Tibial artery (tissue), 4 donors: Measurements from ENCODE around the gene TCEA2.

ENCODE experiments used
- DNase-seq, 2 donors: peaks; one replicate each; pipeline ENCODE4 v3.0.0-alpha.2; 2019
- H3K27ac ChIP-seq, 2 donors: fragments of 200-600 bp; sonication (generic) in 1 of 2; 1 replicate in 1 of 2; 2 replicates in 1 of 2; pipeline ENCODE4 v1.5.1; 2018 to 2019; ENCODE audit warnings: mild to moderate bottlenecking in 1 of 2
- H3K27me3 ChIP-seq, 2 donors: fragments of 200-600 bp; sonication (generic) in 1 of 2; one replicate each; pipeline versions ENCODE4 v1.5.1 to v1.6.0; 2016 to 2019
- H3K36me3 ChIP-seq, 3 donors: fragments of 200-600 bp; sonication (generic) in 2 of 3; one replicate each; pipeline ENCODE4 v1.5.1; 2016 to 2019; ENCODE audit warnings: mild to moderate bottlenecking in 2 of 3
- H3K4me1 ChIP-seq, 4 donors: fragments of 200-600 bp; sonication (generic) in 2 of 4; 1 replicate in 3 of 4; 2 replicates in 1 of 4; pipeline ENCODE4 v1.5.1; 2016 to 2019
- H3K4me3 ChIP-seq, 2 donors: fragments of 200-600 bp; sonication (generic) in 1 of 2; 1 replicate in 1 of 2; 2 replicates in 1 of 2; pipeline ENCODE4 v1.5.1; 2018 to 2019; ENCODE audit warnings: mild to moderate bottlenecking in 2 of 2
- H3K9me3 ChIP-seq, 3 donors: fragments of 200-600 bp; sonication (generic) in 1 of 3; one replicate each; pipeline ENCODE4 v1.5.1; 2016 to 2019
- intact Hi-C: fragments of 100-400 bp; cut with DNase I; formaldehyde crosslinking; loops from one replicate; pipeline ENCODE4 v1.15.0; 2023; ENCODE audit warnings: low total_unique reads
- TF ChIP-seq, protein P1 (sequence below), 2 experiments: fragments of 200-600 bp in 1 of 2; fragments of 450-650 bp in 1 of 2; IDR thresholded peaks; one replicate each; pipeline ENCODE4 v1.5.1; 2017 to 2019; ENCODE audit warnings: antibody characterized with exemption in 2 of 2, mild to moderate bottlenecking in 1 of 2, moderate library complexity in 1 of 2

TCEA2 gene

DNA sequence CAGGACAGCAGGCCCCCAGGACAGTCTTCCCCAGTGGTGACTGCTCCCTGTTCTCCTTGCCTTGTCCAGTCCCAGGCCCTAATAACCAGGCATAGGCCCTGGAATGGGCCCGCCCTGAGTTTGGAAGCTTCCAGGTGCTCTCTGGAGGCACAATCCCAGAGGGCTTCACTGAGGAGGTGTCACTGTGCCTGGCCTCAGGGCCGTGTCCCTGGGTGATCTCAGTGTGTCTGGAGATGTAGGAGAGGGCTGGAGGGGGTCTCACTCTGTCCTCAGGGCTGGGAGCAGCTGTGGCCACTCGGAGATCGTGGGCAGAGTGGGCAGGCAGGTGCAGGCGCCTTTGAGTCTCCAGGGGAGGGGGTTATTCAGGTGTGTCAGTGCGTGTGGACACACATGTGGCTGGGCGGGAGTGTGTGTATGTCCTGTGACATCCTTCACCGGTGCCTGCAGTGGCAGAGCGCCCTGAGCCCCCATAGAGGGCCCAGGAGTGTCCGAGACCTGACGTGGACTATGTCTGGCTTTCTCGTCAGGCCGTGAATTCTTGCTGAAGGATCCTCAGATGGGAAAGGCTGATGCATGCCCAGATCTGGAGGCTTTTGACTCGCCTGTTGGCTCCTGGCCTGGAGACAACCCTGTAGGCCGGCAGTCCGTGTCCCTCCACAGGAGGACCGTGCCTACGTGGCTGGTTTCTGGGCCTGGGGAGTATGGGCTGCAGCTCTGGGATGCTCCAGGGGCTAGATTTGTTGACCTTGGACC is 49.9 kb downstream of the TCEA2 start:
- H3K4me3 ChIP-seq = no peak overlapping the region

DNA sequence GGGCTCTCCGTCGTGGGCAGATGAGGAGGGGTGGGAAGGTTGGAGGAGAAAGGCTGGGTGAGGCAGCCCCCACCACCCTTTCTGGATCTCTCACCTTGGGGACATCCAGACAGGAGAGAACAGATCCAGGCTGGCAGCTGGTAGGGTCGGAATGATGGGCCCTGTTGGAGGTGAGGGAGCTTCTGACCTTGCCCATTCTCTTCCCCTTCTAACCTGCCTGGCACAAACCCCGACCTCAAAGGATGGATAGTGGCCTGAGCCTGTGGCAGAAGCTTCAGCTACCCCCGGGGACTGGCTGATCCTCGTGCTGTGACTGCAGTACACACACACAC is 50.4 kb downstream of the TCEA2 start:
- H3K4me3 ChIP-seq = no peak overlapping the region
- TF ChIP-seq, protein P1, sequence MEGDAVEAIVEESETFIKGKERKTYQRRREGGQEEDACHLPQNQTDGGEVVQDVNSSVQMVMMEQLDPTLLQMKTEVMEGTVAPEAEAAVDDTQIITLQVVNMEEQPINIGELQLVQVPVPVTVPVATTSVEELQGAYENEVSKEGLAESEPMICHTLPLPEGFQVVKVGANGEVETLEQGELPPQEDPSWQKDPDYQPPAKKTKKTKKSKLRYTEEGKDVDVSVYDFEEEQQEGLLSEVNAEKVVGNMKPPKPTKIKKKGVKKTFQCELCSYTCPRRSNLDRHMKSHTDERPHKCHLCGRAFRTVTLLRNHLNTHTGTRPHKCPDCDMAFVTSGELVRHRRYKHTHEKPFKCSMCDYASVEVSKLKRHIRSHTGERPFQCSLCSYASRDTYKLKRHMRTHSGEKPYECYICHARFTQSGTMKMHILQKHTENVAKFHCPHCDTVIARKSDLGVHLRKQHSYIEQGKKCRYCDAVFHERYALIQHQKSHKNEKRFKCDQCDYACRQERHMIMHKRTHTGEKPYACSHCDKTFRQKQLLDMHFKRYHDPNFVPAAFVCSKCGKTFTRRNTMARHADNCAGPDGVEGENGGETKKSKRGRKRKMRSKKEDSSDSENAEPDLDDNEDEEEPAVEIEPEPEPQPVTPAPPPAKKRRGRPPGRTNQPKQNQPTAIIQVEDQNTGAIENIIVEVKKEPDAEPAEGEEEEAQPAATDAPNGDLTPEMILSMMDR (IDR thresholded peaks at IDR 0.05) = no peak
- H3K36me3 ChIP-seq = no peaks in the 10 kb centered on the region
- intact Hi-C loops = no loop called here
- no peaks in the 10 kb centered on the region for H3K9me3 ChIP-seq
- no peak overlapping the region for H3K27ac ChIP-seq
- no peaks in the 10 kb centered on the region for H3K4me1 ChIP-seq
- H3K27me3 ChIP-seq = peaks cover 0 to 21% of the 10 kb centered on the region in 2 donors
- peak in 1 of 2 donors; percentile 48 for DNase-seq

More for the DNA sequence above, 49.9 kb downstream of the TCEA2 start:
- DNase-seq = peak in 1 of 2 donors; percentile 46
- intact Hi-C loops = no loop called here
- TF ChIP-seq, protein P1 (IDR thresholded peaks at IDR 0.05) = no peak
- Histone ChIP-seq H3K27ac (no peak overlapping the region), H3K4me1 (no peaks in the 10 kb centered on the region), H3K27me3 (peaks cover 0 to 26% of the 10 kb centered on the region in 2 donors), H3K36me3 (no peaks in the 10 kb centered on the region), H3K9me3 (no peaks in the 10 kb centered on the region)

DNA sequence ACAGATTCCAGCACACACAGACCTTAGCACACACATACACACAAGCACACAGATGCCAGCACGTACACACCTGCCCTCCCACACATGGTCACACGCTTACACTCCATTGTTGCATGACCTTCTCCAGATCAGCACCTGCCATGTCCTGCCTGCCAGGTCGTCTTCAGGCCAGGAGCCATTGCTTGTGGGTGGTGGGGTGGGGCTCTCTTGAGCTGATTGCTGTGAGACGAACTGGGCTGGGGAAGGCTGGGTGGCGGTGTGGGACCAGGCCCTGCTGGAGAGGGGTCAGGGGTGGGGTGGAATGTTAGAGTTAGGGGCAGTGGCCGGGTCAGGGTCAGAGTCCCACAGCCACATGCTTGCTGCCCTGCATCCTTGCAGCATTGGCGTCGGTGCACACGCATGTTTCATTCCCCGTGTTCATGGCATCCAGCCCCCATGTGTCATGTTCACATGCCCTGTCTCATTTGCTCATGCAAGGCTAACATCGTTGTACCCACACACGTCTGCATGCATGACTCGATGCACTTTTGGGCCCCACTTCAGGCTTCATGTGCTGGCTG is 50.9 kb downstream of the TCEA2 start:
- intact Hi-C loops = no loop called here
- H3K36me3 ChIP-seq = no peaks in the 10 kb centered on the region
- TF ChIP-seq, protein P1 (IDR thresholded peaks at IDR 0.05) = no peak
- no peak overlapping the region for H3K4me3 ChIP-seq
- peaks cover 0 to 19% of the 10 kb centered on the region in 2 donors for H3K27me3 ChIP-seq
- H3K4me1 ChIP-seq = no peaks in the 10 kb centered on the region
- peak in 1 of 2 donors; percentile 44 for DNase-seq
- no peak overlapping the region for H3K27ac ChIP-seq
- no peaks in the 10 kb centered on the region for H3K9me3 ChIP-seq

DNA sequence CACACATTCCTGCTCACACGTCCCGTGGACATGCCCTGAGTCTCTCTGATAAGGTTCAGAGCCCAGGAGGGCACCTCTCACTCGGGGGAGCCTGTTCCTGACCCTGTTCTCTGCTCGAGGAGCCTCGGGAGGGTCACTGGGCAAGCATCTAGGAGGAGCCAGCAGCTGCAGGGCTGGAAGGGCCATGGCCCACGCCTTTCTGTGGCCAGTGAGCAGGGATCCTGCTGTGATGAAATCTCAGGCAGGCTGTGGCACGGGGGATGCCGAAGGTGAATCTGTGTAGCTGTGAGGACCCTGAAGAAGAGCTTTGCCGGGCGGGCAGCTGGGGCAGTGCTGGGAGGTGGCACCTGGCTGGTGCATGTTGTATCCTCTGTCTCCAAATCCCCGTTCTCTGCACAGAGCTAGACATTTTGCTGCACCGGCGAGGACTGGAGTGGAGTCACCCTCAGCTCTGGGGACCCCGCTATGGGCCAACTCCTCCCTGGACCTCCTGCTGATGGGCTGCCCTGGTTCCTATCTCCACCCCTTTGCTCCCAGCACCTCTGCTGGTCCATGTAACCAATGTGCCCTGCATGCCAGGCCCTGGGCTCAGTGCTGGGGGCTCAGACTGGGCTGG is 51.5 kb downstream of the TCEA2 start:
- peak in 1 of 2 donors; percentile 54 for DNase-seq
- TF ChIP-seq, protein P1 (IDR thresholded peaks at IDR 0.05) = no peak
- H3K27ac ChIP-seq = no peak overlapping the region
- no peaks in the 10 kb centered on the region for H3K4me1 ChIP-seq
- peaks cover 0 to 18% of the 10 kb centered on the region in 2 donors for H3K27me3 ChIP-seq
- no peaks in the 10 kb centered on the region for H3K9me3 ChIP-seq
- no peak overlapping the region for H3K4me3 ChIP-seq
- no peaks in the 10 kb centered on the region for H3K36me3 ChIP-seq
- intact Hi-C loops = no loop called here

DNA sequence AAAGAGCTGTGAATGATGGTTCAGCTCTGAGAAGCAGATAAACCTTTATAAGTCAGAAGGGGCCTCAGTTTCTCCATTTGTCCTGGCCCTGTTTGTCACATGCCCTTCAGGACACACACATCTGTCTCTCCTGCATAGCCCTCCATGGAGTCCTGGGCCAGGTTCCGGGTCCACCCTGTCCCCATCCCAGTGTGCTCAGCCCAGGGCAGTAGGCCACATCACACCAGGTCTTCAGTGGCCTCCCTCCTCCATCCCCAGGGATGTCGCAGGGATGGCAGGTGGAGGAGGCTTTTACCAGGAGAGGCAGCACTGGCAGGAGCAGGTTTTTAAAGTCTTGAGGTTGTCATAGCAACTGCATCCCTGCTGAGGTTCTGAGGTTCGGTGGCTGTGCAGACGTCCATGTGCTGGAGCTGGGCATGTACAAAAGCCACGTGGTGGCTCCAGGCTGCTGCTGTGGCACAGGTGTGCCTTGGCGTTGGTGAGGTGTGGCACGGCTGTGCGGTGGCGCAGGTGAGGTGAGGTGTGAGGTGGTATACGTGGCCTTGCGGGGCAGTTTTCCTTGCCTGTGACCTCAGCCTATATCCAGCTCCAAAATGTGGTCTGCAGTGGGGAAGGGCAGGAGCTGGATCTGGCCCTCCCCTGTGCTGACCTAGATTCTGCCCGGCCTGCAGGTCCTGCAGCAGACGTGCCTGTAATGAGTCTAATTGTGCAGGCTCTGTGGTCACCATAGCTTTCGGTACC is 52.3 kb downstream of the TCEA2 start:
- Histone ChIP-seq H3K27ac (no peak overlapping the region), H3K4me3 (no peak overlapping the region), H3K9me3 (no peaks in the 10 kb centered on the region), H3K36me3 (no peaks in the 10 kb centered on the region), H3K4me1 (peaks cover 0 to 5% (median 4%) of the 10 kb centered on the region in 4 donors), H3K27me3 (peaks cover 0 to 18% of the 10 kb centered on the region in 2 donors)
- peak in 1 of 2 donors; percentile 59 for DNase-seq
- TF ChIP-seq, protein P1 (IDR thresholded peaks at IDR 0.05) = no peak
- intact Hi-C loops = no loop called here
